K562 (cell line): ENCODE results near the gene TMEM170A. TPM values are rescaled to one million over a fixed set of nuclear protein-coding genes. Genes with fewer than 3 reads are reported as not detected.
A peak's percentile ranks its signal among the peaks of the same experiment; 100 is the strongest.

Source experiments
- ATF4 ChIP-seq: fragments of 450-650 bp; formaldehyde crosslinking; IDR thresholded peaks from 2 replicates; pipeline ENCODE4 v1.4.0; 2022; ENCODE audit warnings: mild to moderate bottlenecking, moderate library complexity
- CREB3L1 ChIP-seq: fragments of 450-650 bp; IDR thresholded peaks from 2 replicates; pipeline ENCODE4 v1.6.1; 2014; ENCODE audit warnings: low read depth, mild to moderate bottlenecking, moderate library complexity, borderline replicate concordance
- CUX1 ChIP-seq: fragments of 200-800 bp; sonication (Bioruptor generic); IDR thresholded peaks from 2 replicates; pipeline ENCODE4 v1.6.1; 2016; ENCODE audit warnings: missing genetic modification characterization, missing compliant biosample characterization
- FOXK2 ChIP-seq, 2 experiments: fragments of 450-650 bp; IDR thresholded peaks in 1 of 2; conservative IDR thresholded peaks in 1 of 2; 2 replicates each; pipeline ENCODE4 v1.6.1; 2016; ENCODE audit warnings: low read depth in 2 of 2, mild to moderate bottlenecking in 1 of 2
- GMEB1 ChIP-seq: fragments of 250-450 bp; sonication (Bioruptor Pico); IDR thresholded peaks from 2 replicates; pipeline ENCODE4 v1.4.0; 2020; ENCODE audit warnings: mild to moderate bottlenecking
- KHSRP ChIP-seq: fragments of 450-650 bp; IDR thresholded peaks from 2 replicates; pipeline ENCODE4 v1.6.1; 2017
- LARP7 ChIP-seq: fragments of 450-650 bp; IDR thresholded peaks from 2 replicates; pipeline ENCODE4 v1.6.1; 2016
- NFE2L1 ChIP-seq: fragments of 450-650 bp; IDR thresholded peaks from 2 replicates; pipeline ENCODE4 v1.6.1; 2016; ENCODE audit warnings: missing genetic modification characterization, low read depth, mild to moderate bottlenecking, missing compliant biosample characterization, moderate library complexity, borderline replicate concordance
- NRF1 ChIP-seq, 2 experiments: fragments of 450-650 bp; IDR thresholded peaks in 1 of 2; conservative IDR thresholded peaks in 1 of 2; 2 replicates each; pipeline ENCODE4 v1.6.1; 2014; ENCODE audit warnings: mild to moderate bottlenecking in 2 of 2
- PCBP2 ChIP-seq: fragments of 200-400 bp; formaldehyde crosslinking; IDR thresholded peaks from 2 replicates; pipeline ENCODE4 v1.6.1; 2018; ENCODE audit warnings: low read length, low read depth, mild to moderate bottlenecking, moderate library complexity; ENCODE audit not compliant: poor library complexity, severe bottlenecking
- RNF2 ChIP-seq: sonication (generic); IDR thresholded peaks from 2 replicates; pipeline ENCODE4 v1.6.1; 2016
- SP1 ChIP-seq: sonication (generic); formaldehyde crosslinking; IDR thresholded peaks from 2 replicates; pipeline ENCODE4 v1.8.1; 2022; ENCODE audit warnings: mild to moderate bottlenecking, missing genetic modification reagents
- TAF15 ChIP-seq: fragments of 200-400 bp; formaldehyde crosslinking; IDR thresholded peaks from 2 replicates; pipeline ENCODE4 v1.6.1; 2017; ENCODE audit warnings: mild to moderate bottlenecking, low read depth, low read length, moderate library complexity
- ZBED1 ChIP-seq: IDR thresholded peaks from 2 replicates; pipeline ENCODE4 v1.6.1; 2014
- ZNF224 ChIP-seq: sonication (generic); formaldehyde crosslinking; IDR thresholded peaks from 2 replicates; pipeline ENCODE4 v1.8.0; 2022; ENCODE audit warnings: mild to moderate bottlenecking, missing genetic modification reagents
- ZNF253 ChIP-seq: fragments of 250-450 bp; sonication (Bioruptor Pico); conservative IDR thresholded peaks from 2 replicates; pipeline ENCODE4 v1.6.1; 2021; ENCODE audit warnings: mild to moderate bottlenecking
- ZNF445 ChIP-seq: fragments of 250-450 bp; sonication (Bioruptor Pico); IDR thresholded peaks from 2 replicates; pipeline ENCODE4 v1.4.0; 2020; ENCODE audit warnings: low read depth, mild to moderate bottlenecking, moderate library complexity
- ZNF584 ChIP-seq: fragments of 200-800 bp; sonication (Bioruptor generic); IDR thresholded peaks from 2 replicates; pipeline ENCODE4 v1.6.1; 2016; ENCODE audit warnings: low read depth, mild to moderate bottlenecking, missing genetic modification characterization, missing compliant biosample characterization
- ZNF586 ChIP-seq: fragments of 450-650 bp; formaldehyde crosslinking; conservative IDR thresholded peaks from 2 replicates; pipeline ENCODE4 v1.4.0; 2020; ENCODE audit warnings: mild to moderate bottlenecking, moderate library complexity
- ZNF780A ChIP-seq: fragments of 250-450 bp; sonication (Bioruptor Pico); IDR thresholded peaks from 2 replicates; pipeline ENCODE4 v1.5.0; 2021; ENCODE audit warnings: mild to moderate bottlenecking
- polyA plus RNA-seq, 8 experiments: library from polyadenylated mRNA; depleted of rRNA in 4 of 8; stranded (reverse) in 5 of 8; unstranded in 3 of 8; fragments of >200 nt; fragmentation: Nextera tagmentation in 2 of 8; fragmentation: Illumina TruSeq in 1 of 8; extraction: Ambion mirVana in 2 of 8; extraction: Trizol in 1 of 8; gene quantifications; 2 replicates each; pipeline versions ENCODE4 v1.2.1 to v1.2.3, GENCODE V29; 2011 to 2014; ENCODE audit warnings: inconsistent platforms in 1 of 8, missing spikeins in 1 of 8
- total RNA-seq, 7 experiments: library from RNA; depleted of rRNA in 6 of 7; stranded (reverse); fragments of >200 nt in 6 of 7; fragmentation: Illumina TruSeq in 2 of 7; extraction: Trizol in 2 of 7; gene quantifications; 2 replicates each; pipeline versions ENCODE4 v1.2.1 to v1.2.3, GENCODE V29; 2011 to 2021; ENCODE audit warnings: low replicate concordance in 1 of 7

Gene TMEM170A
- total and polyA plus RNA-seq, 9 of the 15 experiments (the other 6 are each of a cell fraction or from before 2014, with no cell fraction given): 6.1 to 30.2 (median 15.0) TPM

GRCh38 chr16:75464122-75464918 is at the start of gene TMEM170A (continued):
- no peak for TF ChIP-seq CUX1 (CRISPR knock-in tag)
- no peak for TF ChIP-seq LARP7
- TF ChIP-seq TAF15: no peak
- peak; percentile 72 to 75; a peak in 2 of 4 replicates for TF ChIP-seq FOXK2 (conservative IDR thresholded peaks at IDR 0.05 in 1 of 2, IDR thresholded peaks at IDR 0.05 in 1 of 2; ENCODE audit: low read depth in 2 of 2)
- peak; percentile 62; the same call in 1 of the 2 replicates for TF ChIP-seq CREB3L1
- TF ChIP-seq GMEB1 (CRISPR knock-in tag): peak; percentile 86
- TF ChIP-seq ZNF780A (CRISPR knock-in tag): no peak
- no peak for TF ChIP-seq ZNF586
- peak; percentile 64; the same call in 1 of the 2 replicates for TF ChIP-seq RNF2
- TF ChIP-seq SP1 (CRISPR knock-in tag): peak; percentile 95
- TF ChIP-seq ZNF584 (CRISPR knock-in tag): no peak
- peak; percentile 23 for TF ChIP-seq PCBP2
- no peak for TF ChIP-seq ATF4 (CRISPR knock-in tag)
- no peak for TF ChIP-seq ZNF445 (CRISPR knock-in tag)
- TF ChIP-seq NFE2L1 (tag): no peak
- TF ChIP-seq ZBED1: no peak
- TF ChIP-seq ZNF253 (CRISPR knock-in tag): no peak
- peak; percentile 97 to 98 for TF ChIP-seq NRF1 (conservative IDR thresholded peaks at IDR 0.05 in 1 of 2, IDR thresholded peaks at IDR 0.05 in 1 of 2)
- TF ChIP-seq KHSRP: no peak
- TF ChIP-seq ZNF224: no peak
